Esophagus squamous epithelium (tissue), 4 donors: ENCODE data around the gene TEKT1.

Experiments used
- CTCF ChIP-seq, 6 experiments: fragments of 450-650 bp in 4 of 6; fragments of 200-600 bp in 2 of 6; sonication (generic) in 2 of 6; IDR thresholded peaks; one replicate each; pipeline ENCODE4 v1.5.1; 2016 to 2019; ENCODE audit warnings: antibody characterized with exemption in 6 of 6, mild to moderate bottlenecking in 4 of 6, moderate library complexity in 4 of 6
- POLR2A ChIP-seq, 4 donors: fragments of 450-650 bp; IDR thresholded peaks; one replicate each; pipeline ENCODE4 v1.6.1; 2017; ENCODE audit warnings: antibody characterized with exemption in 4 of 4, mild to moderate bottlenecking in 4 of 4, moderate library complexity in 3 of 4

GRCh38 chr17:6867849-6868248, 36.3 kb upstream of the TEKT1 start:
- TF ChIP-seq CTCF (IDR thresholded peaks at IDR 0.05) (no peak), POLR2A (IDR thresholded peaks at IDR 0.05) (no peak)
